GM12801 (cell line): ENCODE measurements around the gene FAM181A.

Experiments
- CTCF ChIP-seq: IDR thresholded peaks from one replicate; pipeline ENCODE4 v1.5.1; 2011; ENCODE audit warnings: control low read depth; ENCODE audit not compliant: insufficient read length; ENCODE audit errors: extremely low read depth

The FAM181A gene

GRCh38 chr14:93953739-93954515, 26.8 kb downstream of the FAM181A start:
- TF ChIP-seq CTCF = no peak

GRCh38 chr14:93954516-93954830, 27.3 kb downstream of the FAM181A start:
- no peak for TF ChIP-seq CTCF

GRCh38 chr14:93954900-93955849, 28.0 kb downstream of the FAM181A start:
- no peak for TF ChIP-seq CTCF

GRCh38 chr14:93955850-93956481, 28.8 kb downstream of the FAM181A start:
- no peak for TF ChIP-seq CTCF

GRCh38 chr14:93956514-93957332, 29.6 kb downstream of the FAM181A start:
- no peak for TF ChIP-seq CTCF

- TF ChIP-seq CTCF = no peak
Measured at GRCh38 chr14:93957333-93957710, 30.2 kb downstream of the FAM181A start.
